Lung (tissue), 12 donors: ENCODE data around the gene HTT. TPM values are rescaled to one million over a fixed set of nuclear protein-coding genes. Genes with fewer than 3 reads are reported as not detected.

Experiments used
- ATAC-seq: fragments of 200-7000 bp; cut with Tn5 transposase; one replicate; pipeline ENCODE4 v1.9.1; 2020; ENCODE audit warnings: moderate number of reproducible peaks; ENCODE audit not compliant: insufficient read depth, low FRiP score
- DNase-seq, 3 donors: peaks; one replicate each; pipeline ENCODE4 v3.0.0-alpha.2; 2013 to 2017
- H3K27ac ChIP-seq, 2 donors: one replicate each; pipeline ENCODE4 v1.5.1; 2013; ENCODE audit warnings: mild to moderate bottlenecking in 2 of 2, moderate library complexity in 2 of 2, control low read depth in 1 of 2, inconsistent platforms in 1 of 2, low read depth in 1 of 2, low read length in 1 of 2
- H3K27me3 ChIP-seq, 3 donors: one replicate each; pipeline ENCODE4 v1.5.1; 2013; ENCODE audit warnings: low read length in 2 of 3; ENCODE audit not compliant: control insufficient read depth in 3 of 3, insufficient read depth in 3 of 3
- H3K36me3 ChIP-seq, 4 donors: one replicate each; pipeline ENCODE4 v1.5.1; 2013; ENCODE audit warnings: low read length in 4 of 4, mild to moderate bottlenecking in 1 of 4, moderate library complexity in 1 of 4; ENCODE audit not compliant: control insufficient read depth in 4 of 4, insufficient read depth in 4 of 4
- H3K4me1 ChIP-seq, 5 donors: one replicate each; pipeline ENCODE4 v1.5.1; 2013; ENCODE audit warnings: low read length in 5 of 5, mild to moderate bottlenecking in 2 of 5, moderate library complexity in 1 of 5; ENCODE audit not compliant: control insufficient read depth in 5 of 5, insufficient read depth in 5 of 5
- H3K4me3 ChIP-seq: one replicate; pipeline ENCODE4 v1.5.1; 2013; ENCODE audit warnings: mild to moderate bottlenecking, control low read depth, moderate library complexity
- H3K9ac ChIP-seq, 2 donors: one replicate each; pipeline ENCODE4 v1.5.1; 2013; ENCODE audit warnings: low read length in 2 of 2, control low read depth in 1 of 2; ENCODE audit not compliant: insufficient read depth in 1 of 2
- H3K9me3 ChIP-seq, 4 donors: one replicate each; pipeline ENCODE4 v1.5.1; 2013; ENCODE audit warnings: low read length in 3 of 4, mild to moderate bottlenecking in 1 of 4, moderate library complexity in 1 of 4; ENCODE audit not compliant: control insufficient read depth in 4 of 4, insufficient read depth in 3 of 4
- CTCF ChIP-seq: IDR thresholded peaks from 2 replicates; pipeline ENCODE4 v1.5.1; 2012; ENCODE audit warnings: mild to moderate bottlenecking; ENCODE audit errors: control extremely low read depth, extremely low read depth
- WGBS, 2 donors: extraction: QIAGEN DNeasy Blood & Tissue Kit; methylation state at CpG; one replicate each; pipeline ENCODE4 v1.1.7; 2013; 5-methylcytosine and 5-hydroxymethylcytosine counted together
- polyA plus RNA-seq, 2 donors: library from polyadenylated mRNA; stranded (reverse); fragments of 200-250 nt; gene quantifications; one replicate each; pipeline ENCODE4 v1.2.1, GENCODE V29; 2013
- total RNA-seq, 2 donors: library from RNA; depleted of rRNA in 1 of 2; stranded (reverse); fragments of >200 nt in 1 of 2; gene quantifications; one replicate each; pipeline ENCODE4 v1.2.1, GENCODE V29; 2014 to 2021
- donor health status: control.
- donor health status: control.
- donor health status: Bipolar disorder and iron deficiency.
- donor health status: healthy.
- donor health status: DM: yes; HTN: yes; CAD: no.

The HTT gene
- total and polyA plus RNA-seq, 4 donors = 17.0 to 109 (median 48.4) TPM

- Histone ChIP-seq H3K4me3 (no peak overlapping the region), H3K27me3 (no peaks in the 10 kb centered on the region), H3K36me3 (peaks cover 12 to 62% (median 49%) of the 10 kb centered on the region in 4 donors), H3K9ac (no peak overlapping the region), H3K27ac (no peak overlapping the region), H3K9me3 (no peaks in the 10 kb centered on the region), H3K4me1 (peaks cover 0 to 7% (median 3%) of the 10 kb centered on the region in 5 donors)
- 95 to 96% methylated on average over 11 of the region's 11 CpGs for whole genome bisulfite sequencing, 2 donors
- no peak for DNase-seq
- no peak for ATAC-seq
- TF ChIP-seq CTCF = no peak
These were observed 148.9 kb downstream of the HTT start for GRCh38 chr4:3223346-3223745.

- Histone ChIP-seq H3K27me3 (peaks cover 0 to under 1% (median 0%) of the 10 kb centered on the region in 3 donors), H3K27ac (no peak overlapping the region), H3K9me3 (no peaks in the 10 kb centered on the region), H3K9ac (no peak overlapping the region), H3K4me1 (peaks cover 0 to 7% (median 3%) of the 10 kb centered on the region in 5 donors), H3K36me3 (peaks cover 16 to 62% (median 51%) of the 10 kb centered on the region in 4 donors), H3K4me3 (no peak overlapping the region)
- ATAC-seq (no peak), DNase-seq (no peak)
- no peak for TF ChIP-seq CTCF
- WGBS, 2 donors = 88 to 90% methylated on average over 13 of the region's 13 CpGs
These were observed 149.7 kb downstream of the HTT start for GRCh38 chr4:3223956-3224748.

- ATAC-seq (no peak), DNase-seq (no peak)
- TF ChIP-seq CTCF = no peak
- peaks cover 22 to 63% (median 56%) of the 10 kb centered on the region in 4 donors for H3K36me3 ChIP-seq
- peaks cover 0 to 3% (median 0%) of the 10 kb centered on the region in 4 donors for H3K9me3 ChIP-seq
- peaks cover 0 to 5% (median 0%) of the 10 kb centered on the region in 3 donors for H3K27me3 ChIP-seq
- no peak overlapping the region for H3K4me3 ChIP-seq
- 88 to 92% methylated on average over 22 of the region's 22 CpGs for WGBS, 2 donors
- H3K27ac ChIP-seq = no peak overlapping the region
- H3K4me1 ChIP-seq = peaks cover 0 to 7% (median 0%) of the 10 kb centered on the region in 5 donors
- H3K9ac ChIP-seq = no peak overlapping the region
These were observed 150.8 kb downstream of the HTT start for GRCh38 chr4:3225071-3225850.
